ENCODE measurements around the gene ARMC5.

ARMC5 gene

GRCh38 chr16:31487071-31487719 is 27.9 kb downstream of the ARMC5 start:
- Histone ChIP-seq H3K27me3 (ENCODE audit: control insufficient read depth in 1 of 2, insufficient read depth in 2 of 2, low read length in 2 of 2) (no peaks in the 10 kb centered on the region), H3K4me1 (ENCODE audit: control insufficient read depth in 1 of 2, insufficient read depth in 2 of 2, low read length in 2 of 2) (peaks cover 14 to 19% of the 10 kb centered on the region in 2 donors), H3K27ac (ENCODE audit: low read depth, low read length) (no peak overlapping the region), H3K4me3 (ENCODE audit: low read depth in 1 of 2, low read length in 2 of 2) (peak overlapping the region; percentile 54 to 77), H3K9ac (ENCODE audit: low read depth in 1 of 2, low read length in 2 of 2) (peak overlapping the region; percentile 21 to 43), H3K36me3 (ENCODE audit: control insufficient read depth in 1 of 2, insufficient read depth in 2 of 2, low read length in 2 of 2) (peaks cover 0 to 15% of the 10 kb centered on the region in 2 donors), H3K9me3 (ENCODE audit: control insufficient read depth in 1 of 2, low read length in 2 of 2) (no peaks in the 10 kb centered on the region)

DNA sequence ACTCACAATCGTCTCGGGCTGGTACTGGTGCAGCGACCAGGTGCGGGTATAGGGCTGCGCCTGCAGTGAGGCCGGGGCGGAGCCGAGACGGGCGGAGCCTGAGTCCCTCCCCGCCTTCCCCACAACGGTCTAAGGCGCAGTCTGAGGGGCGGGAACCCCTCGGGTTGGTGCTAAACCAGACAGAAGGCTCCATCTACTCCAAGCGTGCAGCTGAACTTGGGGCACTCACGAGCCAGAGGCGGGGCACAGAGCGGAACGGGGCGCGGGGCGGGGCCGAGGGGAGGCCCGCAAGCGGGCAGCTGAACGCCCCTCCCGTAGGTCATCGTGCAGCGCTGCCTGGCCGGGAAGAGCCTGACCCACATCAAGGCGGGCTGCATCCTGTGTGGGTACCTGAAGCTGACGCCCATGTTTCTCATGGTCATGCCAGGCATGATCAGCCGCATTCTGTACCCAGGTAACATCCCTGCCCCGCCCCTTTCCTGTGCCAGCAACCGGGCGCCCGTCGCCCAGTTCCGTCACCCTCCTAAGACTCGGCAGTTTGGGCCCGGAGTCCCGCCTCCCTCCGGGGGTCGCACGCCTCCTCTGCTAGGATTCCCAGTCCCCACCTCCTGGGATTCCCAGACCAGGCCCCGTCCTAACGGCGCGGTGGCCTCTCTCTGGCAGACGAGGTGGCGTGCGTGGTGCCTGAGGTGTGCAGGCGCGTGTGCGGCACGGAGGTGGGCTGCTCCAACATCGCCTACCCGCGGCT is 28.6 kb downstream of the ARMC5 start:
- no peaks in the 10 kb centered on the region for H3K27me3 ChIP-seq (ENCODE audit: control insufficient read depth in 1 of 2, insufficient read depth in 2 of 2, low read length in 2 of 2)
- peak overlapping the region; percentile 54 to 77 for H3K4me3 ChIP-seq (ENCODE audit: low read depth in 1 of 2, low read length in 2 of 2)
- peaks cover 14 to 19% of the 10 kb centered on the region in 2 donors for H3K4me1 ChIP-seq (ENCODE audit: control insufficient read depth in 1 of 2, insufficient read depth in 2 of 2, low read length in 2 of 2)
- H3K9ac ChIP-seq (ENCODE audit: low read depth in 1 of 2, low read length in 2 of 2) = peak overlapping the region; percentile 21 to 43
- no peaks in the 10 kb centered on the region for H3K9me3 ChIP-seq (ENCODE audit: control insufficient read depth in 1 of 2, low read length in 2 of 2)
- peaks cover 1 to 22% of the 10 kb centered on the region in 2 donors for H3K36me3 ChIP-seq (ENCODE audit: control insufficient read depth in 1 of 2, insufficient read depth in 2 of 2, low read length in 2 of 2)
- H3K27ac ChIP-seq (ENCODE audit: low read depth, low read length) = no peak overlapping the region

- Histone ChIP-seq H3K4me3 (ENCODE audit: low read depth in 1 of 2, low read length in 2 of 2) (peak overlapping the region; percentile 54 to 77), H3K27me3 (ENCODE audit: control insufficient read depth in 1 of 2, insufficient read depth in 2 of 2, low read length in 2 of 2) (no peaks in the 10 kb centered on the region), H3K9me3 (ENCODE audit: control insufficient read depth in 1 of 2, low read length in 2 of 2) (no peaks in the 10 kb centered on the region), H3K36me3 (ENCODE audit: control insufficient read depth in 1 of 2, insufficient read depth in 2 of 2, low read length in 2 of 2) (peaks cover 6 to 30% of the 10 kb centered on the region in 2 donors), H3K4me1 (ENCODE audit: control insufficient read depth in 1 of 2, insufficient read depth in 2 of 2, low read length in 2 of 2) (peaks cover 14 to 19% of the 10 kb centered on the region in 2 donors), H3K9ac (ENCODE audit: low read depth in 1 of 2, low read length in 2 of 2) (no peak overlapping the region), H3K27ac (ENCODE audit: low read depth, low read length) (no peak overlapping the region)
Observed at GRCh38 chr16:31488468-31489297, 29.4 kb downstream of the ARMC5 start.

- Histone ChIP-seq H3K36me3 (ENCODE audit: control insufficient read depth in 1 of 2, insufficient read depth in 2 of 2, low read length in 2 of 2) (peaks cover 6 to 35% of the 10 kb centered on the region in 2 donors), H3K4me1 (ENCODE audit: control insufficient read depth in 1 of 2, insufficient read depth in 2 of 2, low read length in 2 of 2) (peaks cover 14 to 19% of the 10 kb centered on the region in 2 donors), H3K4me3 (ENCODE audit: low read depth in 1 of 2, low read length in 2 of 2) (no peak overlapping the region), H3K27ac (ENCODE audit: low read depth, low read length) (no peak overlapping the region), H3K27me3 (ENCODE audit: control insufficient read depth in 1 of 2, insufficient read depth in 2 of 2, low read length in 2 of 2) (no peaks in the 10 kb centered on the region), H3K9me3 (ENCODE audit: control insufficient read depth in 1 of 2, low read length in 2 of 2) (no peaks in the 10 kb centered on the region), H3K9ac (ENCODE audit: low read depth in 1 of 2, low read length in 2 of 2) (no peak overlapping the region)
Observed at GRCh38 chr16:31489298-31489564, 29.9 kb downstream of the ARMC5 start.

- Histone ChIP-seq H3K9ac (ENCODE audit: low read depth in 1 of 2, low read length in 2 of 2) (no peak overlapping the region), H3K9me3 (ENCODE audit: control insufficient read depth in 1 of 2, low read length in 2 of 2) (no peaks in the 10 kb centered on the region), H3K4me1 (ENCODE audit: control insufficient read depth in 1 of 2, insufficient read depth in 2 of 2, low read length in 2 of 2) (peaks cover 8 to 16% of the 10 kb centered on the region in 2 donors), H3K27ac (ENCODE audit: low read depth, low read length) (no peak overlapping the region), H3K36me3 (ENCODE audit: control insufficient read depth in 1 of 2, insufficient read depth in 2 of 2, low read length in 2 of 2) (peaks cover 6 to 42% of the 10 kb centered on the region in 2 donors), H3K27me3 (ENCODE audit: control insufficient read depth in 1 of 2, insufficient read depth in 2 of 2, low read length in 2 of 2) (no peaks in the 10 kb centered on the region), H3K4me3 (ENCODE audit: low read depth in 1 of 2, low read length in 2 of 2) (no peak overlapping the region)
Observed at GRCh38 chr16:31489616-31490584, 30.6 kb downstream of the ARMC5 start.

GRCh38 chr16:31491778-31492418 is 32.6 kb downstream of the ARMC5 start:
- peaks cover 6 to 14% of the 10 kb centered on the region in 2 donors for H3K4me1 ChIP-seq (ENCODE audit: control insufficient read depth in 1 of 2, insufficient read depth in 2 of 2, low read length in 2 of 2)
- H3K4me3 ChIP-seq (ENCODE audit: low read depth in 1 of 2, low read length in 2 of 2) = no peak overlapping the region
- no peak overlapping the region for H3K27ac ChIP-seq (ENCODE audit: low read depth, low read length)
- H3K9me3 ChIP-seq (ENCODE audit: control insufficient read depth in 1 of 2, low read length in 2 of 2) = no peaks in the 10 kb centered on the region
- no peaks in the 10 kb centered on the region for H3K27me3 ChIP-seq (ENCODE audit: control insufficient read depth in 1 of 2, insufficient read depth in 2 of 2, low read length in 2 of 2)
- H3K36me3 ChIP-seq (ENCODE audit: control insufficient read depth in 1 of 2, insufficient read depth in 2 of 2, low read length in 2 of 2) = peaks cover 15 to 58% of the 10 kb centered on the region in 2 donors
- no peak overlapping the region for H3K9ac ChIP-seq (ENCODE audit: low read depth in 1 of 2, low read length in 2 of 2)

DNA sequence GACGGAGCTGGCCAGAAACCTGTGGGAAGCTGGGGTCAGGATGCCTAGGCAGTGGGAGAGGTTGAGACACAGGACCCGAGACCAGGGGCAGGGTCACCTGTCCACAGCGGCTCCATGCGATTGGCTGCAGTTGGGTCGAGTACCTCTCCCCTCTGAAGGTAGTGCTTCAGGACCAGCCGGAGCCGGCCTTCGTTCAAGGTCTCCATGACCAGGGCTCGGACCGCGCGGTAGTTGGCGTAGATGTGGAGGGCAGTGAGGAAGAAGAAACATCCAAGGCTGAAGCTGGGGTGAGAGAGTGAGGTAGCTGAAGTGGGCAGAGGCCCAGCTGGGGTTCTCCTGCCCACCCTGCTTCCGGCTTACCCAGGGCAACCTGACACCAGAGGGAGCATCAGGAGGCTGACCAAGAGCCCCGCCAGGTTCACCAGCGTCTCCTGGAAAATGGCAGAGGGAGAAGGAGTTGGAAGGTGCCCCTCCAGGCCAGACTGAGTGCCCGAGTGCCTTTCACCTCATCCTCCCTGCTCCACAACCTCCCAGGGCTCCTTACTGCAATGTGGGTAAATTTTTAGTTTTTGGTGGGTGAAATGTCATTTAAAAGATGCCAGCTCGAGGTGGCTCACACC is 34.3 kb downstream of the ARMC5 start:
- H3K9me3 ChIP-seq (ENCODE audit: control insufficient read depth in 1 of 2, low read length in 2 of 2) = no peaks in the 10 kb centered on the region
- H3K27ac ChIP-seq (ENCODE audit: low read depth, low read length) = no peak overlapping the region
- no peaks in the 10 kb centered on the region for H3K27me3 ChIP-seq (ENCODE audit: control insufficient read depth in 1 of 2, insufficient read depth in 2 of 2, low read length in 2 of 2)
- H3K4me3 ChIP-seq (ENCODE audit: low read depth in 1 of 2, low read length in 2 of 2) = no peak overlapping the region
- no peak overlapping the region for H3K9ac ChIP-seq (ENCODE audit: low read depth in 1 of 2, low read length in 2 of 2)
- H3K36me3 ChIP-seq (ENCODE audit: control insufficient read depth in 1 of 2, insufficient read depth in 2 of 2, low read length in 2 of 2) = peaks cover 15 to 74% of the 10 kb centered on the region in 2 donors
- no peaks in the 10 kb centered on the region for H3K4me1 ChIP-seq (ENCODE audit: control insufficient read depth in 1 of 2, insufficient read depth in 2 of 2, low read length in 2 of 2)

DNA sequence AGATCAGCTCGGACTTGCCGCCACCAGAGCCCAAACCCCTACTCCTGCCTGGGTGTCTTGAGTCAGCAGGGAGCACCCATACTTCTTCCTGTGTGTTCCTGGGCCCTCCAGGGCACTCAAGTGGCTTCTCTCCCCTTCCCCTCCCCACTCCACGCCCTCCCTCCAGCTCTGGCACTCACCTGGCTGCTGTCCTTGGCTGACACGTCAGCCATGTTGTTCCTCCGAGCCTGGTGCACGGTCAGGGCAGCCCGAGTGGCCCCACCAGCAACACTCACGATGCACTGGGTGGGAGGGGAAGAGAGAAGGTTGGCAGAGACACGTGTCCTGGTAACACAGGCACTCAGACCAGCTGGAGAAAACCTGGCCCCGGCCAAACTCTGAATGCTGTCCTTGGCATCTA is 37.4 kb downstream of the ARMC5 start:
- Histone ChIP-seq H3K27ac (ENCODE audit: low read depth, low read length) (no peak overlapping the region), H3K4me1 (ENCODE audit: control insufficient read depth in 1 of 2, insufficient read depth in 2 of 2, low read length in 2 of 2) (peaks cover 2 to 4% of the 10 kb centered on the region in 2 donors), H3K9me3 (ENCODE audit: control insufficient read depth in 1 of 2, low read length in 2 of 2) (no peaks in the 10 kb centered on the region), H3K4me3 (ENCODE audit: low read depth in 1 of 2, low read length in 2 of 2) (no peak overlapping the region), H3K27me3 (ENCODE audit: control insufficient read depth in 1 of 2, insufficient read depth in 2 of 2, low read length in 2 of 2) (no peaks in the 10 kb centered on the region), H3K36me3 (ENCODE audit: control insufficient read depth in 1 of 2, insufficient read depth in 2 of 2, low read length in 2 of 2) (peaks cover 26 to 83% of the 10 kb centered on the region in 2 donors), H3K9ac (ENCODE audit: low read depth in 1 of 2, low read length in 2 of 2) (no peak overlapping the region)

DNA sequence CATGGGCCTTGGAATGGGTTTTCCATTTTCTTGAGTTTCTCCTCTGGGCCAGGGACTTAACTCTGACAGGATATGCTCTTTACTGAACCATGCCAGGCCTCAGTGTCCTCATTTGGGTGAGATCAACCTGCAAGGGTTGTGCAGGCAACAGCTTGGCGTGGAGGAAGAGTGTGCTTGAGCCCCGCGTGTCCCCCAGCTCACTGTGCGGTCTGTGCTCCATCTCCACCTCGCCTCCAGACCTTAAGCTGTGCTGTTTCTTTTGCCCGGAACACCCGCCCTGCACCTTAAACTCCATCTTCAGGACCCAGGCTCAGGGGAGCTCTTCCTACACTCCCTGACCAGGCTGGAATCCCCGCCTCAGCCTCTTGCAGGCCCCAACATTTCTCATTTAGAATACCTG is 39.2 kb downstream of the ARMC5 start:
- no peaks in the 10 kb centered on the region for H3K27me3 ChIP-seq (ENCODE audit: control insufficient read depth in 1 of 2, insufficient read depth in 2 of 2, low read length in 2 of 2)
- peaks cover 20 to 65% of the 10 kb centered on the region in 2 donors for H3K36me3 ChIP-seq (ENCODE audit: control insufficient read depth in 1 of 2, insufficient read depth in 2 of 2, low read length in 2 of 2)
- no peaks in the 10 kb centered on the region for H3K9me3 ChIP-seq (ENCODE audit: control insufficient read depth in 1 of 2, low read length in 2 of 2)
- no peak overlapping the region for H3K9ac ChIP-seq (ENCODE audit: low read depth in 1 of 2, low read length in 2 of 2)
- no peak overlapping the region for H3K27ac ChIP-seq (ENCODE audit: low read depth, low read length)
- peaks cover 4 to 5% of the 10 kb centered on the region in 2 donors for H3K4me1 ChIP-seq (ENCODE audit: control insufficient read depth in 1 of 2, insufficient read depth in 2 of 2, low read length in 2 of 2)
- H3K4me3 ChIP-seq (ENCODE audit: low read depth in 1 of 2, low read length in 2 of 2) = no peak overlapping the region

Data from duodenal mucosa (tissue), 2 donors.